H9 (cell line): Measurements from ENCODE around the gene NPIPB8. TPM values are rescaled to one million over a fixed set of nuclear protein-coding genes. Genes with fewer than 3 reads are reported as not detected.
"Not testable (repeated sequence)": the region's sequence is repeated elsewhere in the genome, so short reads cannot be mapped to it uniquely, and the experiment has no call there.

Experiments
- DNase-seq: peaks from one replicate; pipeline ENCODE4 v3.0.0-alpha.2; 2017
- H2AFZ ChIP-seq: one replicate; pipeline ENCODE4 v1.6.1; 2013; ENCODE audit warnings: mild to moderate bottlenecking, low read length, control low read depth, moderate library complexity
- H2AK5ac ChIP-seq: 2 replicates; pipeline ENCODE4 v1.6.1; 2013; ENCODE audit warnings: low read length, control low read depth, mixed read lengths; ENCODE audit not compliant: insufficient read length
- H2BK120ac ChIP-seq: one replicate; pipeline ENCODE4 v1.6.1; 2013; ENCODE audit warnings: low read depth, mild to moderate bottlenecking, low read length, control low read depth, inconsistent platforms; ENCODE audit not compliant: poor library complexity, severe bottlenecking
- H2BK12ac ChIP-seq: 2 replicates; pipeline ENCODE4 v1.6.1; 2013; ENCODE audit warnings: low read length, control low read depth, mixed read lengths, low read depth; ENCODE audit not compliant: insufficient read length
- H2BK15ac ChIP-seq: 2 replicates; pipeline ENCODE4 v1.6.1; 2013; ENCODE audit warnings: low read depth, low read length, control low read depth
- H2BK20ac ChIP-seq: one replicate; pipeline ENCODE4 v1.6.1; 2013; ENCODE audit warnings: low read depth, mild to moderate bottlenecking, low read length, control low read depth, inconsistent platforms; ENCODE audit not compliant: poor library complexity, severe bottlenecking
- H2BK5ac ChIP-seq: 2 replicates; pipeline ENCODE4 v1.6.1; 2013; ENCODE audit warnings: low read length, control low read depth, mixed read lengths; ENCODE audit not compliant: insufficient read length
- H3K14ac ChIP-seq: 2 replicates; pipeline ENCODE4 v1.6.1; 2013; ENCODE audit warnings: low read length, control low read depth; ENCODE audit not compliant: insufficient read depth
- H3K18ac ChIP-seq: 2 replicates; pipeline ENCODE4 v1.6.1; 2013; ENCODE audit warnings: low read depth, mild to moderate bottlenecking, mixed read lengths, low read length, control low read depth; ENCODE audit not compliant: insufficient read length
- H3K23ac ChIP-seq: 2 replicates; pipeline ENCODE4 v1.6.1; 2013; ENCODE audit warnings: low read length, control low read depth, mixed read lengths, low read depth; ENCODE audit not compliant: insufficient read length
- H3K23me2 ChIP-seq: 2 replicates; pipeline ENCODE4 v1.6.1; 2013; ENCODE audit warnings: low read depth, mild to moderate bottlenecking, mixed read lengths, low read length, control low read depth; ENCODE audit not compliant: insufficient read length, poor library complexity, severe bottlenecking
- H3K27ac ChIP-seq: 2 replicates; pipeline ENCODE4 v1.5.1; 2013; ENCODE audit warnings: low read length, control low read depth, mixed read lengths, low read depth; ENCODE audit not compliant: insufficient read length
- H3K27me3 ChIP-seq: 2 replicates; pipeline ENCODE4 v1.6.1; 2013; ENCODE audit warnings: low read length, control low read depth, inconsistent platforms; ENCODE audit not compliant: insufficient read depth
- H3K4ac ChIP-seq: 2 replicates; pipeline ENCODE4 v1.6.1; 2013; ENCODE audit warnings: low read depth, mild to moderate bottlenecking, control low read depth, inconsistent platforms, low read length, moderate library complexity
- H3K4me1 ChIP-seq: 2 replicates; pipeline ENCODE4 v1.6.1; 2013; ENCODE audit warnings: low read length, control low read depth, inconsistent platforms; ENCODE audit not compliant: insufficient read depth
- H3K4me2 ChIP-seq: 2 replicates; pipeline ENCODE4 v1.6.1; 2013; ENCODE audit warnings: low read length, control low read depth, mixed read lengths; ENCODE audit not compliant: insufficient read length, insufficient read depth
- H3K56ac ChIP-seq: 2 replicates; pipeline ENCODE4 v1.6.1; 2013; ENCODE audit warnings: low read depth, mild to moderate bottlenecking, mixed read lengths, low read length, control low read depth; ENCODE audit not compliant: insufficient read length
- H3K79me1 ChIP-seq: 2 replicates; pipeline ENCODE4 v1.6.1; 2013; ENCODE audit warnings: low read depth, mild to moderate bottlenecking, moderate library complexity, low read length, control low read depth, inconsistent platforms; ENCODE audit not compliant: insufficient read depth, poor library complexity, severe bottlenecking
- H3K79me2 ChIP-seq: 2 replicates; pipeline ENCODE4 v1.6.1; 2013; ENCODE audit warnings: low read length, control low read depth, inconsistent platforms; ENCODE audit not compliant: insufficient read depth
- H3K9ac ChIP-seq: 2 replicates; pipeline ENCODE4 v1.6.1; 2013; ENCODE audit warnings: low read length, control low read depth, mixed read lengths; ENCODE audit not compliant: insufficient read length; ENCODE audit errors: extremely low read depth
- H3K9me3 ChIP-seq: one replicate; pipeline ENCODE4 v1.6.1; 2013; ENCODE audit warnings: low read depth, low read length, inconsistent platforms; ENCODE audit not compliant: control insufficient read depth
- H3T11ph ChIP-seq: one replicate; pipeline ENCODE4 v1.6.1; 2013; ENCODE audit warnings: mild to moderate bottlenecking, low read length, control low read depth, inconsistent platforms
- H4K20me1 ChIP-seq: one replicate; pipeline ENCODE4 v1.6.1; 2013; ENCODE audit not compliant: control insufficient read depth, insufficient read length, insufficient read depth
- H4K5ac ChIP-seq: 2 replicates; pipeline ENCODE4 v1.6.1; 2013; ENCODE audit warnings: low read depth, mild to moderate bottlenecking, mixed read lengths, low read length, control low read depth; ENCODE audit not compliant: insufficient read length
- H4K8ac ChIP-seq: replicated peaks from 2 replicates; pipeline ENCODE4 v1.6.1; 2013; ENCODE audit warnings: low read length, control low read depth, mixed read lengths, low read depth; ENCODE audit not compliant: insufficient read length
- H4K91ac ChIP-seq: 2 replicates; pipeline ENCODE4 v1.6.1; 2013; ENCODE audit warnings: low read depth, mild to moderate bottlenecking, moderate library complexity, mixed read lengths, low read length, control low read depth; ENCODE audit not compliant: insufficient read length
- H3K27ac Mint-ChIP-seq, 3 experiments: 2 replicates in 2 of 3; 3 replicates in 1 of 3; pipeline ENCODE4 v1.8.0; 2020 to 2021; ENCODE audit warnings: mixed read lengths in 3 of 3, mild to moderate bottlenecking in 1 of 3, moderate library complexity in 1 of 3
- H3K27me3 Mint-ChIP-seq: 2 replicates; pipeline ENCODE4 v1.8.0; 2021; ENCODE audit warnings: low read depth, mild to moderate bottlenecking, moderate library complexity, mixed read lengths
- H3K36me3 Mint-ChIP-seq, 3 experiments: 2 replicates in 2 of 3; 3 replicates in 1 of 3; pipeline ENCODE4 v1.8.0; 2020 to 2021; ENCODE audit warnings: low read depth in 3 of 3, mixed read lengths in 3 of 3; ENCODE audit not compliant: insufficient read depth in 1 of 3
- H3K4me1 Mint-ChIP-seq, 2 experiments: 2 replicates each; pipeline ENCODE4 v1.8.0; 2020; ENCODE audit warnings: mixed read lengths in 2 of 2
- H3K4me3 Mint-ChIP-seq, 2 experiments: 2 replicates in 1 of 2; 3 replicates in 1 of 2; pipeline ENCODE4 v1.8.0; 2020 to 2021; ENCODE audit warnings: mild to moderate bottlenecking in 2 of 2, mixed read lengths in 2 of 2, moderate library complexity in 1 of 2
- H3K9me3 Mint-ChIP-seq, 2 experiments: 2 replicates in 1 of 2; 3 replicates in 1 of 2; pipeline ENCODE4 v1.8.0; 2020; ENCODE audit warnings: mild to moderate bottlenecking in 2 of 2, mixed read lengths in 2 of 2, moderate library complexity in 1 of 2
- WGBS: extraction: QIAGEN DNeasy Blood & Tissue Kit; methylation state at CpG from one replicate; pipeline ENCODE4 v1.1.7; 2013; ENCODE audit warnings: missing lambda C conversion rate, low lambda C conversion rate, mixed read lengths; ENCODE audit not compliant: insufficient read length; ENCODE audit errors: extremely low coverage; 5-methylcytosine and 5-hydroxymethylcytosine counted together
- total RNA-seq: library from RNA; stranded (reverse); gene quantifications from 2 replicates; pipeline ENCODE4 v1.2.1, GENCODE V29; 2021
- TF ChIP-seq, protein P1 (sequence below): fragments of 200-600 bp; sonication (generic); conservative IDR thresholded peaks from 3 replicates; pipeline ENCODE4 v1.8.0; 2021; ENCODE audit warnings: antibody characterized with exemption, mild to moderate bottlenecking

NPIPB8 gene
- total RNA-seq, 1 experiment from 2014 or later: not detected

GRCh38 chr16:28621481-28622155, 16.2 kb upstream of the NPIPB8 start:
- Histone ChIP-seq H3T11ph (no peak overlapping the region), H3K14ac (no peak overlapping the region), H3K9me3 (no peaks in the 10 kb centered on the region), H2AK5ac (no peak overlapping the region), H4K8ac (no peak overlapping the region), H3K4me2 (no peak overlapping the region), H3K56ac (no peak overlapping the region), H2BK12ac (no peak overlapping the region), H2AFZ (no peak overlapping the region), H2BK120ac (no peak overlapping the region), H2BK15ac (no peak overlapping the region), H3K27ac (no peak overlapping the region), H3K4ac (no peak overlapping the region), H4K91ac (no peak overlapping the region), H3K27me3 (no peaks in the 10 kb centered on the region), H4K5ac (no peak overlapping the region), H3K23ac (no peak overlapping the region), H3K4me1 (no peaks in the 10 kb centered on the region; the same call in 1 of the 2 replicates), H2BK5ac (no peak overlapping the region), H3K9ac (no peak overlapping the region), H4K20me1 (no peaks in the 10 kb centered on the region), H3K79me1 (no peaks in the 10 kb centered on the region), H3K79me2 (no peaks in the 10 kb centered on the region), H3K23me2 (no peaks in the 10 kb centered on the region), H2BK20ac (no peak overlapping the region), H3K18ac (no peak overlapping the region)
- no peak overlapping the region for H3K27ac Mint-ChIP-seq
- WGBS: no CpG with 5 or more reads among the region's 7 CpGs
- H3K4me1 Mint-ChIP-seq: peaks cover 23 to 31% of the 10 kb centered on the region in 2 experiments
- no peak overlapping the region for H3K4me3 Mint-ChIP-seq
- no peaks in the 10 kb centered on the region for H3K36me3 Mint-ChIP-seq
- TF ChIP-seq, protein P1, sequence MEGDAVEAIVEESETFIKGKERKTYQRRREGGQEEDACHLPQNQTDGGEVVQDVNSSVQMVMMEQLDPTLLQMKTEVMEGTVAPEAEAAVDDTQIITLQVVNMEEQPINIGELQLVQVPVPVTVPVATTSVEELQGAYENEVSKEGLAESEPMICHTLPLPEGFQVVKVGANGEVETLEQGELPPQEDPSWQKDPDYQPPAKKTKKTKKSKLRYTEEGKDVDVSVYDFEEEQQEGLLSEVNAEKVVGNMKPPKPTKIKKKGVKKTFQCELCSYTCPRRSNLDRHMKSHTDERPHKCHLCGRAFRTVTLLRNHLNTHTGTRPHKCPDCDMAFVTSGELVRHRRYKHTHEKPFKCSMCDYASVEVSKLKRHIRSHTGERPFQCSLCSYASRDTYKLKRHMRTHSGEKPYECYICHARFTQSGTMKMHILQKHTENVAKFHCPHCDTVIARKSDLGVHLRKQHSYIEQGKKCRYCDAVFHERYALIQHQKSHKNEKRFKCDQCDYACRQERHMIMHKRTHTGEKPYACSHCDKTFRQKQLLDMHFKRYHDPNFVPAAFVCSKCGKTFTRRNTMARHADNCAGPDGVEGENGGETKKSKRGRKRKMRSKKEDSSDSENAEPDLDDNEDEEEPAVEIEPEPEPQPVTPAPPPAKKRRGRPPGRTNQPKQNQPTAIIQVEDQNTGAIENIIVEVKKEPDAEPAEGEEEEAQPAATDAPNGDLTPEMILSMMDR: no peak
- DNase-seq: no peak
- H3K9me3 Mint-ChIP-seq: no peaks in the 10 kb centered on the region
- H3K27me3 Mint-ChIP-seq: no peaks in the 10 kb centered on the region

DNA sequence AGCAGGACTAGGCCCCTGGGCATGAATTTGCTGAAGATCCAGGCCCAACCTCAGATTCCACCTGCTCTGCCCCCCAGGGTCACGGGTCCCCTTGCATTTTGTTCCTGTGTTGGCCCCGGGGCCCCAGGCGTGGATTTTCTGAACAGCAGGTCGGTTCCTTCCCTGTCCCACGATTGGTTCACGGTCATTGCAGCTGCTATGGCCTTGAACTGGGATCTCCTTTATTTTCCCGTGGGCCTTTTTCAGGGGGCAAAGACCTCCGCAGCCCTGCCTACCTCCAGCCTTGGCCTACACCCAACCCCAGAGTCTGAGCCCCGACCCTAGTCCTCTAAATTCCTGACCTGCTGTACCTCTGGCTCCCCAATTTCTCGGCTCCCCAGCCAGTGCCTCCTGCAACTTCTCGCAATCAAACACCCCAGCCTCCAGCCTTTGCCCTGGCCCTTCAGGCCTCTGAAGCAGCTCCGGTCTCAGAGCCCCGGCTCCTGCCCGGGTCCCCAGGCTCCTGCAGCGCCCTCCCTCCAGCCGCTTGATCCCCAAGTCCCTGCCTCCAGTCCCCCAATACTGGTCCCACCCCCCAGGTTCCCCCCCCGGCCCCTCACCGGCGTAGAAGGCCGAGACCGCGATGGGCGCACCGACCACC, 15.2 kb upstream of the NPIPB8 start:
- H2BK120ac ChIP-seq, H3K27ac ChIP-seq, H3K27me3 ChIP-seq, H4K20me1 ChIP-seq, H2BK15ac ChIP-seq, H3K4me2 ChIP-seq, H4K8ac ChIP-seq, H4K91ac ChIP-seq, H3K27me3 Mint-ChIP-seq, H3T11ph ChIP-seq, H2BK12ac ChIP-seq, H2BK5ac ChIP-seq, H2BK20ac ChIP-seq, H3K23ac ChIP-seq, H3K18ac ChIP-seq, H3K9ac ChIP-seq, H3K36me3 Mint-ChIP-seq, H3K4ac ChIP-seq, H2AFZ ChIP-seq, H3K79me2 ChIP-seq, DNase-seq, H3K9me3 ChIP-seq, H3K23me2 ChIP-seq, H3K79me1 ChIP-seq, H3K4me1 ChIP-seq, H3K14ac ChIP-seq, H3K56ac ChIP-seq, H4K5ac ChIP-seq, H3K9me3 Mint-ChIP-seq, H3K4me3 Mint-ChIP-seq, H2AK5ac ChIP-seq: not testable (repeated sequence)
- Mint-ChIP-seq H3K4me1 (peaks cover 16 to 23% of the 10 kb centered on the region in 2 experiments), H3K27ac (0 out of 7 replicates have a peak overlapping the region, but pooled peaks of 1 of the 3 experiments have one; percentile 44)
- WGBS: no CpG with 5 or more reads among the region's 24 CpGs
